HG03039 (cell line): Measurements from ENCODE around the gene ZBTB7B.
A peak's percentile ranks its signal among the peaks of the same experiment; 100 is the strongest.
"Not testable (repeated sequence)": the region's sequence is repeated elsewhere in the genome, so short reads cannot be mapped to it uniquely, and the experiment has no call there.

Experiments
- ATAC-seq: cut with Tn5 transposase; IDR thresholded peaks from one replicate; pipeline ENCODE4 v1.9.1; 2021; ENCODE audit warnings: mild to moderate bottlenecking, moderate library complexity; ENCODE audit not compliant: unreplicated experiment

The ZBTB7B gene

GRCh38 chr1:154986736-154987135, 15.9 kb upstream of the ZBTB7B start:
- ATAC-seq = not testable (repeated sequence)

- ATAC-seq = no peak
Measured at GRCh38 chr1:154987326-154987725, 15.3 kb upstream of the ZBTB7B start.

- no peak for ATAC-seq
Measured at GRCh38 chr1:154988058-154988954, 14.3 kb upstream of the ZBTB7B start.

- ATAC-seq = no peak
Measured at GRCh38 chr1:154989195-154989860, 13.3 kb upstream of the ZBTB7B start.

GRCh38 chr1:154990276-154990675, 12.3 kb upstream of the ZBTB7B start:
- no peak for ATAC-seq

GRCh38 chr1:154992721-154993571, 9.7 kb upstream of the ZBTB7B start:
- ATAC-seq = no peak

- ATAC-seq = no peak
Measured at GRCh38 chr1:154993572-154994268, 8.9 kb upstream of the ZBTB7B start, which contains the start of gene LENEP. Gene LENEP (plus strand): TSS chr1:154993586. CDS start chr1:154993608, 22 bp downstream.

GRCh38 chr1:154994269-154994587, 8.4 kb upstream of the ZBTB7B start:
- ATAC-seq = no peak

- ATAC-seq = no peak
Measured at GRCh38 chr1:154994591-154994990, 8.0 kb upstream of the ZBTB7B start.

GRCh38 chr1:154995301-154995983, 7.2 kb upstream of the ZBTB7B start:
- not testable (repeated sequence) for ATAC-seq

GRCh38 chr1:154996966-154997701, 5.5 kb upstream of the ZBTB7B start:
- ATAC-seq = no peak

- ATAC-seq = no peak
Measured at GRCh38 chr1:154998201-154998780, 4.3 kb upstream of the ZBTB7B start.

GRCh38 chr1:154998818-154999570, 3.6 kb upstream of the ZBTB7B start:
- ATAC-seq = no peak

- no peak for ATAC-seq
Measured at GRCh38 chr1:154999571-155000410, 2.8 kb upstream of the ZBTB7B start.

- no peak for ATAC-seq
Measured at GRCh38 chr1:155000411-155000725, 2.2 kb upstream of the ZBTB7B start.

GRCh38 chr1:155000726-155001424, 1.7 kb upstream of the ZBTB7B start:
- ATAC-seq = peak; percentile 30

GRCh38 chr1:155001425-155001674, 1.3 kb upstream of the ZBTB7B start:
- ATAC-seq = no peak
